ENCODE results near the gene RGS9BP. TPM values are rescaled to one million over a fixed set of nuclear protein-coding genes. Genes with fewer than 3 reads are reported as not detected.

The RGS9BP gene
- total RNA-seq, 1 donor from 2014 or later = not detected

- TF ChIP-seq CTCF (conservative IDR thresholded peaks at IDR 0.05) = no peak
- Mint-ChIP-seq H3K4me1 (peaks cover 21% of the 10 kb centered on the region), H3K27me3 (ENCODE audit: low read depth) (peaks cover 57% of the 10 kb centered on the region), H3K4me3 (peak within 1 kb of the TSS; percentile 94), H3K9me3 (no peaks in the 10 kb centered on the region), H3K36me3 (ENCODE audit: low read depth) (no peaks in the 10 kb centered on the region), H3K27ac (ENCODE audit: unreplicated experiment) (peak within 1 kb of the TSS; percentile 2)
- DNase-seq (ENCODE audit: low read depth, low spot score) = peak; percentile 97
Measured at GRCh38 chr19:32674931-32675719, 523 bp upstream of the RGS9BP start, which contains the start of gene ANKRD27. TSS of gene ANKRD27 (minus strand) at chr19:32675180. CDS start at chr19:32659015, 16,165 bp downstream.

GRCh38 chr19:32676186-32676894, 692 bp downstream of the RGS9BP start:
- Mint-ChIP-seq H3K9me3 (no peaks in the 10 kb centered on the region), H3K4me1 (peaks cover 21% of the 10 kb centered on the region), H3K4me3 (no peak overlapping the region), H3K36me3 (ENCODE audit: low read depth) (no peaks in the 10 kb centered on the region), H3K27ac (ENCODE audit: unreplicated experiment) (no peak overlapping the region), H3K27me3 (ENCODE audit: low read depth) (peaks cover 64% of the 10 kb centered on the region)
- peak; percentile 19 for TF ChIP-seq CTCF (conservative IDR thresholded peaks at IDR 0.05)
- no peak for DNase-seq (ENCODE audit: low read depth, low spot score)

GRCh38 chr19:32676895-32677359, 1.3 kb downstream of the RGS9BP start:
- no peak for TF ChIP-seq CTCF (conservative IDR thresholded peaks at IDR 0.05)
- Mint-ChIP-seq H3K4me1 (peaks cover 21% of the 10 kb centered on the region), H3K27me3 (ENCODE audit: low read depth) (peaks cover 64% of the 10 kb centered on the region), H3K36me3 (ENCODE audit: low read depth) (no peaks in the 10 kb centered on the region), H3K4me3 (peak overlapping the region; percentile 83), H3K27ac (ENCODE audit: unreplicated experiment) (no peak overlapping the region), H3K9me3 (no peaks in the 10 kb centered on the region)
- no peak for DNase-seq (ENCODE audit: low read depth, low spot score)

GRCh38 chr19:32677657-32678056, 2.0 kb downstream of the RGS9BP start:
- H3K4me1 Mint-ChIP-seq = peaks cover 21% of the 10 kb centered on the region
- H3K4me3 Mint-ChIP-seq = peak overlapping the region; percentile 83
- TF ChIP-seq CTCF (conservative IDR thresholded peaks at IDR 0.05) = peak; percentile 25
- no peaks in the 10 kb centered on the region for H3K9me3 Mint-ChIP-seq
- H3K27ac Mint-ChIP-seq (ENCODE audit: unreplicated experiment) = no peak overlapping the region
- H3K27me3 Mint-ChIP-seq (ENCODE audit: low read depth) = peaks cover 68% of the 10 kb centered on the region
- DNase-seq (ENCODE audit: low read depth, low spot score) = no peak
- no peaks in the 10 kb centered on the region for H3K36me3 Mint-ChIP-seq (ENCODE audit: low read depth)

GRCh38 chr19:32680986-32681385, 5.3 kb downstream of the RGS9BP start:
- Mint-ChIP-seq H3K4me3 (no peak overlapping the region), H3K27me3 (ENCODE audit: low read depth) (peaks cover 49% of the 10 kb centered on the region), H3K27ac (ENCODE audit: unreplicated experiment) (no peak overlapping the region)

More at GRCh38 chr19:32680986-32681385, 5.3 kb downstream of the RGS9BP start:
- no peak for DNase-seq (ENCODE audit: low read depth, low spot score)
- no peak for TF ChIP-seq CTCF (conservative IDR thresholded peaks at IDR 0.05)
- Mint-ChIP-seq H3K4me1 (peaks cover 10% of the 10 kb centered on the region), H3K9me3 (no peaks in the 10 kb centered on the region), H3K36me3 (ENCODE audit: low read depth) (no peaks in the 10 kb centered on the region)
